Cardiac fibroblast (primary cell): ENCODE data around the gene CEP295NL.
A peak's percentile ranks its signal among the peaks of the same experiment; 100 is the strongest.

Experiments
- DNase-seq, 2 donors: peaks; one replicate each; pipeline versions ENCODE4 v3.0.0 to v3.0.0-alpha.2; 2010; ENCODE audit warnings: low read depth in 2 of 2
- H3K4me3 ChIP-seq, 2 donors: replicated peaks in 1 of 2; 1 replicate in 1 of 2; 2 replicates in 1 of 2; pipeline ENCODE4 v1.5.1; 2011; ENCODE audit warnings: low read depth in 2 of 2, low read length in 2 of 2, mild to moderate bottlenecking in 2 of 2, moderate library complexity in 1 of 2
- CTCF ChIP-seq: IDR thresholded peaks from one replicate; pipeline ENCODE4 v1.5.1; 2011; ENCODE audit warnings: low read depth, mild to moderate bottlenecking, low read length, inconsistent platforms

The CEP295NL gene

DNA sequence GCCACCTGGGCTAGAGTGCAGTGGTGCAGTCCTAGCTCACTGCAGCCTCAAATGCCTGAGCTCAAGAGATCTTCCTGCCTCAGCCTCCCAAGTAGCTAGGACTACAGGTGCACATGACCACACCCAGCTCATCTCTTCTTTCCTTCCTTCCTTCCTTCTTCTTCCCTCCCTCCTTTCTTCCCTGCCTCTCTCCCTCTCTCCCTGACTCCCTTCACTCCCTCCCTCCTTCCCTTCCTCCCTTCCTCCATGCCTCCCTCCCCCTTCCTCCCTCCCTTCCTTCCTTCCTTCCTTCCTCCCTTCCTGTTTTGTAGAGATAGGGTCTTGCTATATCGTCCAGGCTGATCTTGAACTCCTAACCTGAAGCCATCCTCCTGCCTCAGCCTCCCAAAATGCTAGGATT, 38.9 kb downstream of the CEP295NL start:
- H3K4me3 ChIP-seq, result no peak overlapping the region
- TF ChIP-seq CTCF, result no peak
- no peak for DNase-seq

GRCh38 chr17:78862073-78863023, 40.7 kb downstream of the CEP295NL start:
- H3K4me3 ChIP-seq, result no peak overlapping the region
- TF ChIP-seq CTCF, result no peak
- DNase-seq, result peak; percentile 95 to 97

DNA sequence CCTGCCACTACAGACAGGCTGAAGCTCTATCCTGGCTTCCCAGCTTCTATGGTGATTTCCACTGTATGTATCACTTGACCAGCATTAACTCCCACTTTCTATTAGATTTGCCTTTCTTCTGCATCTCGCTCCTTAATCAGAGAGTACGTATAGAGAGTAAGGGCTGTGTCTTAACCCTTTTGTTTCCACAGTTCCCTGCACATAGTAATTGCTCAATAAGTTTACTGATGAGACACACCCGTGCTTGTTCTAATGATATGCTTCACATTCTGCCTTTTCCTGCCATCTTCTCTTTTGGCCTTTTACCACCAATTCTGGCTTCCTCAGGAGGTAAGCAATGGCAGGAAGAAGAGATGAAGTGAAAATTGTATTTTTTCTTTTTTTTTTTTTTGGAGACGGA, 41.8 kb downstream of the CEP295NL start:
- DNase-seq, result no peak
- H3K4me3 ChIP-seq, result no peak overlapping the region
- TF ChIP-seq CTCF, result no peak

- DNase-seq, result no peak
- no peak overlapping the region for H3K4me3 ChIP-seq
- no peak for TF ChIP-seq CTCF
These were observed 44.0 kb downstream of the CEP295NL start for GRCh38 chr17:78859051-78859450.

DNA sequence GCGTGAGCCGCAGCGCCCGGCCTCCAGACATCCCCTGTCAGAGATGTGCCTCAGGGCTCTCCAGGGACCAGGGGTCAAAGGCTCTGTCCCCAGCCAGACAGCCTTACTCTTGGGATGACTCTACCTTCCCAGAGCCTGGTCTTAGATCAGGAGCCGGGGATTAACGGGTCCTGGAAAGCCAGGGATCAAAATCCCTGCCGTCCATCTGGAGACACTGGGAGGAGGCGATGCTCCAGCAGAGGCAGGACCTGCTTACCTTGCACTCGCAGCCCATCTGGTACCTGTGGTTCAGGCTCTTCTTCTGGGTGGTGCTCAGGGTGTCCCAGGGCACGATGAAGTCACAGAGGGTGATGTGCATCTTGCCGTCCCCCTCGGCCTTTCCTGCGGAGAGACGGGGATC, 45.7 kb downstream of the CEP295NL start:
- no peak for TF ChIP-seq CTCF
- no peak overlapping the region for H3K4me3 ChIP-seq
- no peak for DNase-seq

DNA sequence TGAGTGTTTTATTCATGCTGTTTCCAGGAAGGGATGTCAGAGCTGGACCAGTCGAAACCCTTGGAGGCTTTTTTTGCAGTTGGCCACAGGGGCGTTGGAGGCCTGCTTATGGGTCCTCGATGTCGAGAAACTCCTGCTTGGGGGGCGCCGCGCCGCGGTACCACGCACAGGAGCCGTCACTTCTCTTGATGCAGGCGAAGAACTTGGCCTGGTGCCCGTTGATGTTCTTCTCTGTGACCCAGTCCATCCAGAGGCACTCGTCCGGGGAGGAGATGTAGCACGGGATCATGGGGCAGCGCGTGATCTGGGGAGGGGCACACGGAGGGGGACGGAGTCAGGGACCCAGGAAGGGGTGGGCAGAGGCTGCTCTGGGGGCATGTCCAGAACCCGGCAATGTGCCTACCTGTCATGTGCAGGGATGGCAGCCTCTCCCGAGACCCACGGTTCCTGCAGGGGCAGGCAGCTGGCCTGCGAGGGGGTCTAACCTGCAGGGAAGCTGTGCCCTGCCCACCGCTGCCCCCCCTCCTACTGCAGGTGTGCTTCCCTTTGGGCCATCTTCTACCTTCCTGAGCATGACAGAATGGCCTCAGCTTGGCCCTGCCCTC, 47.3 kb downstream of the CEP295NL start:
- no peak overlapping the region for H3K4me3 ChIP-seq
- no peak for DNase-seq
- TF ChIP-seq CTCF, result no peak
